ENCODE data around the gene SLC2A6.

Gene SLC2A6

GRCh38 chr9:133476036-133476931, 2.6 kb downstream of the SLC2A6 start:
- no peak for DNase-seq

GRCh38 chr9:133475292-133476012, 3.4 kb downstream of the SLC2A6 start:
- no peak for DNase-seq

GRCh38 chr9:133474853-133475252, 4.0 kb downstream of the SLC2A6 start:
- DNase-seq = no peak

GRCh38 chr9:133474215-133474614, 4.7 kb downstream of the SLC2A6 start:
- no peak for DNase-seq

GRCh38 chr9:133473743-133474142, 5.2 kb downstream of the SLC2A6 start:
- no peak for DNase-seq

- no peak for DNase-seq
These were observed 6.0 kb downstream of the SLC2A6 start for GRCh38 chr9:133472753-133473378.

GRCh38 chr9:133472277-133472645, 6.6 kb downstream of the SLC2A6 start:
- no peak for DNase-seq

GRCh38 chr9:133471551-133472276, 7.2 kb downstream of the SLC2A6 start:
- DNase-seq = no peak

GRCh38 chr9:133470988-133471387, 7.9 kb downstream of the SLC2A6 start:
- no peak for DNase-seq

GRCh38 chr9:133470427-133470924, 8.4 kb downstream of the SLC2A6 start:
- no peak for DNase-seq

GRCh38 chr9:133468777-133469421, 10.0 kb downstream of the SLC2A6 start:
- DNase-seq = no peak

- DNase-seq = no peak
These were observed 10.5 kb downstream of the SLC2A6 start for GRCh38 chr9:133468374-133468773.

GRCh38 chr9:133467101-133467500, 11.8 kb downstream of the SLC2A6 start:
- DNase-seq = no peak

GRCh38 chr9:133465984-133466383, 12.9 kb downstream of the SLC2A6 start:
- DNase-seq = no peak

- DNase-seq = no peak
These were observed 14.3 kb downstream of the SLC2A6 start for GRCh38 chr9:133464638-133465037.

- DNase-seq = no peak
These were observed 14.9 kb downstream of the SLC2A6 start for GRCh38 chr9:133463864-133464615.

- DNase-seq = no peak
These were observed 15.6 kb downstream of the SLC2A6 start for GRCh38 chr9:133463234-133463863.

- no peak for DNase-seq
These were observed 16.9 kb downstream of the SLC2A6 start for GRCh38 chr9:133461975-133462374.

GRCh38 chr9:133460405-133461175, 18.3 kb downstream of the SLC2A6 start:
- no peak for DNase-seq

All from GOT3 (cell line).